Endometrial microvascular endothelial cells (primary cell): ENCODE results near the gene ZNF576. TPM values are rescaled to one million over a fixed set of nuclear protein-coding genes. Genes with fewer than 3 reads are reported as not detected.
"Not testable (repeated sequence)": the region's sequence is repeated elsewhere in the genome, so short reads cannot be mapped to it uniquely, and the experiment has no call there.

Source experiments
- in situ Hi-C: cut with HindIII; loops from 2 replicates; pipeline ENCODE4 v1.10.0; 2017; ENCODE audit warnings: low sequenced_read_pairs, low pct_unique_long_range_greater_than_20kb; ENCODE audit errors: inconsistent ontology term
- total RNA-seq: library from RNA; depleted of rRNA; stranded (reverse); fragments of >200 nt; gene quantifications from one replicate; pipeline ENCODE4 v1.2.3, GENCODE V29; 2015; ENCODE audit errors: inconsistent ontology term

The ZNF576 gene
- total RNA-seq, 1 donor from 2014 or later: 22.5 TPM

- in situ Hi-C loops: no loop called here
These were observed 43.4 kb downstream of the ZNF576 start, which contains the start of gene CADM4 for GRCh38 chr19:43639519-43640423. TSS of gene CADM4 (minus strand) at chr19:43639850. CDS start at chr19:43639790, 60 bp downstream.

GRCh38 chr19:43640424-43640757 lies 44.0 kb downstream of the ZNF576 start:
- in situ Hi-C loops: no loop called here

GRCh38 chr19:43641333-43641732 lies 44.9 kb downstream of the ZNF576 start:
- in situ Hi-C loops: no loop called here

- in situ Hi-C loops: no loop called here
These were observed 46.1 kb downstream of the ZNF576 start for GRCh38 chr19:43642531-43642930.

GRCh38 chr19:43643326-43643725 lies 46.9 kb downstream of the ZNF576 start:
- in situ Hi-C loops: no loop called here

GRCh38 chr19:43644181-43644580 lies 47.8 kb downstream of the ZNF576 start:
- in situ Hi-C loops: no loop called here

GRCh38 chr19:43648633-43649032 lies 52.2 kb downstream of the ZNF576 start:
- in situ Hi-C loops: no loop called here

GRCh38 chr19:43649514-43649913 lies 53.1 kb downstream of the ZNF576 start:
- in situ Hi-C loops: no loop called here

GRCh38 chr19:43650276-43650675 lies 53.9 kb downstream of the ZNF576 start:
- in situ Hi-C loops: not testable (repeated sequence)

Other genes starting within 250 kb of the ZNF576 start
- 0.46 TPM for gene CD177, start 242.9 kb upstream of the ZNF576 start, total RNA-seq
- gene TEX101, start 181.7 kb upstream of the ZNF576 start, total RNA-seq: not detected
- not detected for gene LYPD3, start 131.0 kb upstream of the ZNF576 start, total RNA-seq
- 4.4 TPM for gene PHLDB3, start 91.8 kb upstream of the ZNF576 start, total RNA-seq
- 52.6 TPM for gene ETHE1, start 69.4 kb upstream of the ZNF576 start, total RNA-seq
- not detected for gene ZNF575, start 63.4 kb upstream of the ZNF576 start, total RNA-seq
- gene XRCC1, start 21.1 kb upstream of the ZNF576 start, total RNA-seq: 51.9 TPM
- gene PINLYP, start 20.8 kb upstream of the ZNF576 start, total RNA-seq: 1.9 TPM
- gene IRGQ, start 461 bp upstream of the ZNF576 start, total RNA-seq: 15.0 TPM
- gene SRRM5, start 15.5 kb downstream of the ZNF576 start, total RNA-seq: not detected
- 62.4 TPM for gene ZNF428, start 23.0 kb downstream of the ZNF576 start, total RNA-seq
- gene CADM4, start 43.3 kb downstream of the ZNF576 start, total RNA-seq: 0.19 TPM
- 245 TPM for gene PLAUR, start 73.6 kb downstream of the ZNF576 start, total RNA-seq
- not detected for gene IRGC, start 119.5 kb downstream of the ZNF576 start, total RNA-seq
- 13.9 TPM for gene SMG9, start 158.4 kb downstream of the ZNF576 start, total RNA-seq
- gene KCNN4, start 184.4 kb downstream of the ZNF576 start, total RNA-seq: 17.4 TPM
- 0.09 TPM for gene LYPD5, start 205.9 kb downstream of the ZNF576 start, total RNA-seq
- gene ZNF283, start 230.7 kb downstream of the ZNF576 start, total RNA-seq: 1.6 TPM